ENCODE results near the gene PDE2A.

DNA sequence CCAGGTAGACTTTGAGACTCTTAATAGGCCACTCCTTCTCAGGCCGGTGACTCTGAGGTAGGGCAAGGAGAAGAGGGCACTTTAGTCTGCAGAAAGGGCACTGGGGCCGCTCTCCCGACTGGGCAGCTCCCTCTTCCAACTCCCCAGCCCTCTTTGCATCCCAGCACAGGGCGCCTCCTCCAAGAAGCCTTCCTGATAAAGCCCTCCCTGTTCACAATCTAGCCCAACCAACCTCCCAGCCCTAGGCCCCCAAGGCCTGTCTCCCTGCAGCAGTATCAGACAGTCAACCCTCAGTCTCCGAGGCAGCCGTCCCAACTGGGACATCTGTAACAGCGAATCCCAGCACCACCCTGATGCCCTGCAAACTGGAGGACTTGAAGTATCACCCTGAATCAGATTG, 14.3 kb upstream of the PDE2A start:
- TF ChIP-seq EZH2 (IDR thresholded peaks at IDR 0.05; ENCODE audit: insufficient read depth, low read length) (no peak), CTCF (IDR thresholded peaks at IDR 0.05; ENCODE audit: insufficient read depth, low read depth, low read length) (no peak)

Data from astrocyte (in vitro differentiated cells and primary cell).